HG02571 (cell line): Measurements from ENCODE around the gene MAP4K4.

ENCODE experiments used
- ATAC-seq: cut with Tn5 transposase; IDR thresholded peaks from one replicate; pipeline ENCODE4 v1.9.1; 2021; ENCODE audit warnings: mild to moderate bottlenecking, moderate library complexity; ENCODE audit not compliant: unreplicated experiment

The MAP4K4 gene

DNA sequence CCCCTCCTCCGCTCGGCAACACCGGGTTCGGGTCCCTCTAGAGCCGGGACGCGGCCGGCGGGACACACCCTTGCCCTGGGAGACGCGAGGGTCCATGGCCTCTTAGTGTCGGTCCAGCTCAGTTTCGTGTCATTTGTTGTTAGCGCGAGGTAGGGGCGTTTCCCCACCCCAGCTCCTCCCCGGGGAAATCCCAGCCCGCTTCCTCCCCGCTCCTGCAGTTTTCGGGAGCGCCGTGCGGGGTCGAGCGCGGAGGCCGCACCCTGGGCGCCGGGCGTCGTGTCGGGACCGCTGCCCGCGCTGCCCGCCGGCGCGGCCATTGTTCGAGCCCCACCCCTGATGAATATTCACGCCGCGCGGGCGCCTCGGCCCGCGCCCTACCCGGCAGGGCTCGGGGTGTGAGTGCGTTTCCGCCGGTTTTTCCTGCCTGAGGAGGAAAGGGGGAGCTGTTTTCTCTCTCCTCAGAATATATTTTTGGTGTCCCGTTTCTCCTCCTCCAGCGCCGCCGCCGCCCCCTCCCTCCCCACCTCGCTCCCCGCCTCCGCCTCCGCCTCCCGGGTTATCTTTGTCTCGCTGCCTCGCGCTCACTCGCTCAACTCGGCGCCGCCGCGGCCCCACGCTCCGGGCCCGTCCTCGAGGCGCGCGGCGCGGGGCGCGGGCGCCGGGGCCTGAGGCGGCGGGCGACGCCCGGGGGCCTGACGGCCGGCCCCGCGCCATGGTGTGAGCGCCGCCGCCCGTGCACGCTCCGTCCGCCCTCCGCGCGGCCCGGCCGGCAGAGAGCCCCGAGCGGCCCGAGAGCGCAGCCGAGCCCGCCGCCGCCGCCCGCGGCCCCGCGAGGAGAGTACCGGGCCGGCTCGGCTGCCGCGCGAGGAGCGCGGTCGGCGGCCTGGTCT lies at the start of gene MAP4K4:
TSS of gene MAP4K4 (plus strand) at position 584 of the 890 bp plus-strand sequence. CDS start 374 bp downstream, outside the sequence.
- ATAC-seq = peak; percentile 48

- ATAC-seq = no peak
These were observed 44.0 kb upstream of the MAP4K4 start for GRCh38 chr2:101653469-101653868.

- ATAC-seq = no peak
These were observed 41.6 kb upstream of the MAP4K4 start for GRCh38 chr2:101655702-101656422.

- ATAC-seq = no peak
These were observed 39.7 kb upstream of the MAP4K4 start for GRCh38 chr2:101657787-101658186.

GRCh38 chr2:101658387-101658786 lies 39.1 kb upstream of the MAP4K4 start:
- ATAC-seq = no peak

GRCh38 chr2:101665312-101665711 lies 32.2 kb upstream of the MAP4K4 start:
- no peak for ATAC-seq

DNA sequence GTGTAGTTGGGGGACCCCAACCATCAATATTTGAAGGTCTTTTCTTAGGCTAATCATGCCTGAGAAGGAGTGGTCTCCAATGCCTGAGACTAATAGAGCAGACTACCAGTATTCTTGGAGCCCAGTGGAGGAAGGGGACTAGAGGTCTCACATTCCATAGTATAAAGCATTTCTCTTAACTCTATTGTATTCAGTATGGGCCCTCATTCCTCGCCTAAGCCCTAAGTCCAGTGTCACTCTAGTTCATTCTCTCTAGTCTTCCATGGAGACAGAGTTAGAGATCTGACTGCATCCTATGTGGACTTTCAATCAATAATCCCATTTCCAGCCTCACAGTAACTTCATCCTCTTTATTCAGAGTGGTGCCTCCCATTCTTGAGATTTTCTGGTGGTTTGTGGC lies 29.7 kb upstream of the MAP4K4 start:
- ATAC-seq = no peak

GRCh38 chr2:101672047-101672446 lies 25.5 kb upstream of the MAP4K4 start:
- no peak for ATAC-seq

GRCh38 chr2:101673920-101674319 lies 23.6 kb upstream of the MAP4K4 start:
- ATAC-seq = no peak

- ATAC-seq = no peak
These were observed 22.0 kb upstream of the MAP4K4 start for GRCh38 chr2:101675512-101675911.

DNA sequence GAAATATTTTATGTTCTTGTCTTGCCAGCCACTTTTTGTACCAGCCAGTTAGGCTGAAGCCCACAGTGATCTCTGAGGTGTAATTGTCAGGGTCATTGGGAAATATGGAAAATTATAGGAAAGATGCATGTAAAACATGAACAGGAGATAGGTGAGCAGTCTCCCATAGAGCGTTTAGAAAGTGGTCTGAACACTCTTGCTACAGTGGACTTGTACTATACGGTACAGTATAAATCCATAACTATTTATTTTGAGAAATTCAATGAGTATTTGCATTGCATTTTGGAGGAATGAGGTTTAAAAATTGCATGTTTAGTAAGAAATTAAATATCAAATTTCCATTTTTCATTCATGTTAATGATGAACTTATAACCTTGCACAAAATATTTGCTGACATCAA lies 20.8 kb upstream of the MAP4K4 start:
- no peak for ATAC-seq

- no peak for ATAC-seq
These were observed 19.8 kb upstream of the MAP4K4 start for GRCh38 chr2:101677658-101678057.

DNA sequence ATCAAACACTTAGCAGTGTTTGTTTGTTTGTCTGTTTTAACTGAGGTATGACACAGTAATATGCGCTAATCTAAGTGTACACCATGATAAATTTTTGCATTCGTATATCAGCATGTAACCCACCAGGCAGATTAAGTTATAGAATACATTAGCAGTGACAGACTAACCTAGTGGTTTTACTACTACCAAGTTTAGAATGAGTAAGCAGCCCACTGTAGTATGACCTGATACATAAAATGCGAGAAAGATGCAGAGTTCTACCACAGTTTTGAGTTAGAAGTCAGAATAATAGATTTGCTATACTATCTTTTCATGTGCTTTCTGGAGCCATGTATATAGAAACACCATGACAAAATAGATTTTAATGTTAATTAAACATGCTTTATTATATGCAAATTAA lies 19.1 kb upstream of the MAP4K4 start:
- ATAC-seq = no peak

GRCh38 chr2:101679037-101679726 lies 18.3 kb upstream of the MAP4K4 start:
- no peak for ATAC-seq

- ATAC-seq = no peak
These were observed 17.6 kb upstream of the MAP4K4 start for GRCh38 chr2:101679801-101680487.

- ATAC-seq = no peak
These were observed 15.2 kb upstream of the MAP4K4 start for GRCh38 chr2:101682311-101682710.

GRCh38 chr2:101684313-101684712 lies 13.2 kb upstream of the MAP4K4 start:
- no peak for ATAC-seq

GRCh38 chr2:101688261-101688660 lies 9.2 kb upstream of the MAP4K4 start:
- ATAC-seq = no peak

GRCh38 chr2:101689114-101689825 lies 8.2 kb upstream of the MAP4K4 start:
- ATAC-seq = no peak

GRCh38 chr2:101690547-101691152 lies 6.9 kb upstream of the MAP4K4 start:
- no peak for ATAC-seq
